GM18507 (cell line): ENCODE data around the gene RGS7.

ENCODE experiments used
- DNase-seq: peaks from one replicate; pipeline ENCODE4 v3.0.0; 2011; ENCODE audit warnings: low read depth; ENCODE audit not compliant: insufficient read length; ENCODE audit errors: extremely low spot score
- FAIRE-seq: peaks from 2 replicates; lab custom pipeline; 2011; peaks lifted over from hg19 to GRCh38; lab: Jason Lieb, UNC

The RGS7 gene

DNA sequence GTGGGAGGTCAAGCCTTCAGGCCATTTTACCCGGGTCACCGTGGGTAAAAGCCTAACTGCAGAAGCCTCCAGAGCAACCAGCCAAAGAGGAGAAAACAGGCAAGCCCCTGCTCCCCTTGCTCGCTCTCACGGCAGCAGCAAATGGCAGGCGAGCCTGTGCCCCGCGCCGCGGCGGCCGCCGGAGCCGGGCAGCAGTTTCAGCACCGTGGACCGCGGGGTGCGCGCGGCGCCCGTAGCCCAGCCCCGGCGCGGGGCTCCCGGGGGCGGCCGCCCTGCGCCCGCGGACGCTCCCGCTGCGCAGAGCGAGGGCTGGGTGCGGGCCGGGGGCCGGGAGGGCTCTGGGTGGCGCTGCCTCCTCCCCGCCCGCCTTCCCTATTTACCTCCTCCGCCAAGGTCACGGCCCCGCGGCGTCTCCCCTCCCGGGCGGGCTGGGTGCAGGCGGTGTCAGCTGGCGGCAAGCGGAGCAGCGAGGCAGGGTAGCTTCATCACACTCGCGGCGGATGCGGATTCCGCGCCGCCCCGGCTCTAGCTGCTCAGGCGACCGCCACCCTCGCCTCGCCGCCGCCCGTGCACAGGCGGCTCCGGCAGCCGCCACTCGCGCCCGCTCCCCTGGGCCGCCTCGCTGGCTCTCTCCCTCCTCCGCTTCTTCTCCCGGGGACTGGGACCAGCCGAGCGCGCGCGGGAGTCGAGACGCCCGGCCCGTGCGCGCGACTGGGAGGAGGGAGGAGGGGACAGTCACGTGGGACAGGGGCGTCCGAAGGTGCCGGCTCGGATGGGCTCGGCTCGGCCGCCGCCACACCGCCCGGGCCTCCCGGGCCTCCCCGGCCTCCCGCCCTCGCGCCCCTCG is at the start of gene RGS7:
Gene RGS7 (minus strand): TSS at position 687 of the 847 bp plus-strand sequence.
- DNase-seq, result peak; percentile 5
- FAIRE-seq, result no peak

DNA sequence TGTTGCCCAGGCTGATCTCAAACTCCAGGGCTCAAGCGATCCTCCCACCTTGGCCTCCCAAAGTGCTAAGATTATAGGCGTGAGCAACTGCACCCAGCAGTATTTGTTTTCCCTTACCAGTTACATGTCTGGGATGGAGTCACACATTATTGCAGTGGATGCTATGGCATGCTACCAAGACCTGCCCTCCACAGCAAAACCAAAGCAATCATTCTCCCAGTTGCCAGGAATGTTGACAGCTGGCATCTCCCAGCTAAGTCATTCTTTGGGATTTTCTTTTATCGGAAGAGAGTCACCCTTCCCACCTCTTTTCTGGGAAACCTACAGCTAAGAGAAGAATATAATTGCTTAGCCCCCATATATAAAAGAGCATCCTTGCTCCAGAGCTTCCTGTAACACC is 49.4 kb upstream of the RGS7 start:
- no peak for FAIRE-seq
- DNase-seq, result no peak

DNA sequence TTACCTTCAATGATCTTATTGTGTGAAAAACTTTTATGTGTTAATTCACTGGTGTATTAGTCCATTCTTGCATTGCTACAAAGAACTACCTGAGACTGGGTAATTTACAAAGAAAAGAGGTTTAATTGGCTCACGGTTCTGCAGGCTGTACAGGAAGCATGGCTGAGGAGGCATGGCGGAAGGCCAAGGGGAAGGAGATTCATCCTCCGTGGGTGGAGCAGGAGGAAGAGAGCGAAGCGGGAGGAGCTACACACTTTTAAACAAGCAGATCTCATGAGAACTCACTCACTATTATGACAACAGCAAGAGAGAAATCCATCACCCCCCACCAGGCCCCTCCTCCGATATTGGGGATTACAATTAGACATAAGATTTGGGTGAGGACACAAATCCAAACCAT is 44.2 kb upstream of the RGS7 start:
- no peak for FAIRE-seq
- DNase-seq, result no peak

DNA sequence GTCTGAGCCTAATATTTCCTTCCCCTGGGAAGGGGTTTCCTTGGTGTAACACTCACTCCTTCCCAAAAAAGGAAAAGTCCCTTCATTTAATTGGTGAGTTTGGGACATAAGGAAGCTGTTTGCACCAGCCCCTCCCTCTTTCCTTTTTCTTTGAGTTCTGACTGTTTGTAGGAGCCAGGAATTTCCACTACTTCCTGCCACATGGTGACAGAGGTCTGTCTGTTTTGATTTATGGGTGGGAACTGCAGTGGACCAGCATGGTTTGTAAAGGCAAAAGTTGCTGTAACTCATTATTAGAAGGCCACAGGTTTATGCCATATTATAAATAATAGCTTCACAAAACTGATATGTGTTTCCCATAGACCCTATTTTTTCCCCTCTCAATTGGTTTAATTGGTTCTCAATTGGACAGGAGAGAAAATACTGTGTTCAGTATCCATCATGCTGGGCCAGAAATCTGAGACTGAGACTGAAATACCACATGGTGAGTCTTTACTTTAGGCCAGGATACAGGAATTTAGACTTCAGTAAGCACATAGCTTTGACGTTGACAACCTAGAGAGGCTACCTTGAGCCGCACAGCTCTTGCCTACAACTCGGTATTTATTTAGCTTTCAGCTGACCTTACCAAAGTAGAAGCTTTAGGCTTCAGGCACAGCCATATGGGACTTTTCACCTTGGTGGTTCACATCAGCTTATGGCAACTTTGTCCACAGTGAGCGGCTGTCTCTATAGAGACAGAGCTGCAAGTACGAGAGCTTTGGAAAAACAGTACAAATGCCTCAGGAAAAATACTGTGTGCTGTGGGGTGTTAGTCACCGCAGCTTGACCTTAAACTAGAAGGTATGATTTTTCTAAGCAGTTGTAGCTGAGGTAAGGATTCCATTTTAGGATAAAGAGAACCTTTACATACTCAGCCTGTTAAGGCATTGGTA is 40.0 kb upstream of the RGS7 start:
- FAIRE-seq (no peak), DNase-seq (no peak)

DNA sequence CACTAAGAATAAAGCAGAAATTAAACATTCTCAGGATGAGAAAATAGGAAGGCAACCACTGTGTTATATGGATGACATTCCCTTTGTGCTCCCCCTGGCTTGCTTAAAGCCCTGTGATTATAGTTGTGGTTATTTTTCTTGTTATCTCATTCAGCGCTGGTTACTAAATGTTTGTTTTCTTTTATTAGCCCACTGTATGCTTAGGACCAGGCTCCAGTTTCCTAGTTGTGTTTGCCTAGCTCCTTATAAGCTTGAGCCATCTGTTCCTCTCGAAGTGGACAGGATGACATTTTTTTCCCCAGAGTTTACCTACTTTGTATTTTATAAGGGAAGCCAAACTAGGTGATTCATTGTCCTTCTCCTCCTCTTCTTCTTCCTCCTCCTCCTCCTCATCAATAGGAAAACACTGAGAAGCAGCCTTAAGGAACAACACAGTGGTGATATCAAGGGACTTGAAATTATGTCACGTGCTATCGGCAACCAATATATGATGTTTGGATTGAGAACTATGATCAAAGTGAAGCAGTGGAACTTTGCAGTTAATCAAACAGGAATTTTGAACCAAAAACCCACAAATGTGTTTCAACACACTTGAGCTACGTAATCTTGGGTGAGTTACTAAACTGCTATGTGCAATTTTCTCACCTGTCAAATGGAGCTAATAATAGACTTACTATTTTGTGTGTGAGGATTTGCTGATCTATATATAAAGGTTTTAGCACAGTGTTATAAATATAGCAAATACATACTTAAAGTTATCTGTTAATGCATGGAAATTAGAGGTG is 35.1 kb upstream of the RGS7 start:
- DNase-seq, result no peak
- no peak for FAIRE-seq

DNA sequence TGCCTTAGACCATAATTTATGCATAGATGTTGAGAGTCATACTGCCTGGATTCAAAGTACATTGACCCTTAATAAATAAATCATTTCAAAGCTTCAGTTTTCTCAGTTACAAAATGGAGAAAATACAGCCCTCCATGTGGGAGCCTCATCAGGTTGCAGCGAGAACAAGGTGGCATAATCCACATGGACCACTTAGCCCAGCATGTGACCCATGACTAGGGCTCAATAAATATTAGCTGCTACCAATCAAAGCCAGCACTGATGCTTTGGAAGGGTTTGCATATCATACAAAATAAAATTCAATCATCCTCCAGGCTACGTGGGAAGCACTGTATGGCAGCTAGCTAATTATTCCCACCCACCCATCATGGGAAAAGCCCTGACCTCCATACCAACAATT is 33.5 kb upstream of the RGS7 start:
- DNase-seq (no peak), FAIRE-seq (no peak)

DNA sequence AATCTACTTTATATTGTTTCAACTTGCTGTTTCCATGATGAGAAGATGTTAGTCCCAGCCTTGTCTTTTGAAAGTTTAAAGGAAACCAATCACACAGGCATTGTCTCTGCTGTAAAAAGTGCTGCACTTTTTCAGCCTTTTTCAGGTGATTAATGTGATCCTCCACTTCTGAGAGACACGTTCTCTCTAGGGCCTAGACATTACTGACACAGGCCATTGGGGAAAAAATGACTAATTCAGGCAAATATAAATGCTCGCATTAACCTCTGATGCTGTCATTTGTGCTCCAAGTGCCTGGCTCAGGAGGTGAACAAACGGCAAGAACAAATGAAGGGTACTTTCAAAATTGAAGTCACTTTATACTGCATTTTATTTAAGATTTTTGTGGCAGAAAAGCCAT is 32.4 kb upstream of the RGS7 start:
- FAIRE-seq (no peak), DNase-seq (no peak)

DNA sequence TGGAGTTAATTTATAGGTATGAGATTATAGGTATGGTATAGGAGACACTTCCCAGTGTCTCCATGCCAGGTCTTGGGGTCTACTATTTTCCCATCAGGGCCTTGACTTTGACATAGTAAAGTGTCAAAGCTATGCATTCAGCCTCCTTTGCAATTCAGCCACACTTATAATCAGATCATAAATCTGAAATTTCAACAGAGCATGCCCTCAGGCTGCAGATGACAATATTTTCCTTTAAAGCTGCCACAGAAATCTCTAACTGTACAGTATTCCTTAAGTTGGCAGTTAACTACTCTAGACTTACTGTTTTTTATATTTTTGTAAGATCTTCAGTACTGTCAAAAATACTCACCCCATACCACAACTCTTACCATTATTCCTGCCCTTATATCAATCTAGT is 30.2 kb upstream of the RGS7 start:
- no peak for DNase-seq
- FAIRE-seq, result no peak

DNA sequence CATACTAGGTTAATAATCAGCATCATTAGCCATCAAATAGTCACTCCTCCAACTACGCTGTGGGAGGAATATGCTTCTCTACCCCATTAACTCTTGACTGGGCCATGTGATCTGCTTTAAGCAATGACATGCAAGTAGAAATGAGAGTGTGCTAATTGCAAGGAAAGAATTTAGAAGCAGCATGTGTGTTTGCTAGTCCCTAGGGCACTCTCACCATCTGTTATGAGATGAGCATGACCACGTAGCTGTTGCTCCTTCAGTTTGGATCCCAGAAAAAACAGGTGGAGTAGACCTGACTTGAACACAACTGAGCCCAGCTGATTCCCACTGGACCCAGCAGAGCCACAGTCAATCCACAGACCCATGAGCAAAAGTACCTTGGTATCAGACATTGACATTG is 19.7 kb upstream of the RGS7 start:
- DNase-seq, result no peak
- no peak for FAIRE-seq

DNA sequence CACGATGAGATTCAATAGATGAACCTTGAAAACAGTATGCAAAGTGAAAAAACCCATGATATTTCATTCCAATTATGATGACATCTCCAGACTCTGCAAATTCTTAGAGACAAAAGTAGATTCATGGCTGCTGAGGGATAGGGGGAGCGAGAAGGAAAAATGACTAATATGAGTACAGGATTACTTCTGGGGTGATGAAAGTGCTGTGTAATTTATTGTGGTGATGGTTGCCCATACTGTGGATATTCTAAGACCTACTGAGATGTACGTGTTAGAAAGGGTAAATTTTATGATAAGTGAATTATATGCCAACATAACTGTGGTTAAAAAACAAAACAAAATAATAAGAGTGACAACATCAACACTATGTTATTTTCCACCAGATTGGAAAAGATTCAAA is 18.9 kb upstream of the RGS7 start:
- FAIRE-seq, result no peak
- no peak for DNase-seq

DNA sequence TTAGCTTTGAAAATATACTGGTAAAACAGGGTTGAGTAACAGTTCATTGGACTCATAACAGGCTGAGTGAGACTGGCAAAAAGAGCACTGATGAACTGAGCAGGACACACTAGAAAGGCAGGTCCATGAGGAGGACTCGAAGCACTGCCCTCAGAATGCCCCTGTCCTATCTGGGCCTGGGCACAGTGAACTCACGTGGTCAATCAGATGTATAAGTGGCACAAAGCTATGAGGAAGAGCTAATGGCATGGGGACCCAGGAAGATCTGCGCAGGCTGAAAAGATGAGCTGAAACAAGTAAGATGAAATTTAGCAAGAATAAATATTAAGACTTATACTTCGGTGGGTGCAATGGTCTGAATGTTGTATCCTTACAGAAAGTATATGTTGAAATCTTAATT is 9.2 kb upstream of the RGS7 start:
- no peak for FAIRE-seq
- DNase-seq, result no peak

DNA sequence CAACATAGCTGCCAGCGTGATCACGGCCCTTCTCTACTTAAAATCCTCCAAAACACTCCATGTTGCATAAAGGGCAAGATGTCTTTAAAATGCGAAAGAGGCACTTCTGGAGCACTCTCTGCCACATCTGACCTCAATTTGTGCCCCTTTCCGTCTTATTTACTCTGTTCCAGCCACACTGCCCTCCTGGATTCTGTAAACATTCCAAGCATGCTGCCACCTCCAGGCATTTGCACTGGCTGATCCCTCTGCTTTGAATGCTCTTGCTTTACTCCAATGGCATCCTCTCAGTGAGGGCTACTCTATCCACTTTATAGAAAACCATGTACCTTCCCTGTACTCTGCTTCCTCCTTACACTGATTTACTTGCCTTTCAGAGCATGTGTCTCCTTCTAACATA is 5.3 kb upstream of the RGS7 start:
- FAIRE-seq, result no peak

DNA sequence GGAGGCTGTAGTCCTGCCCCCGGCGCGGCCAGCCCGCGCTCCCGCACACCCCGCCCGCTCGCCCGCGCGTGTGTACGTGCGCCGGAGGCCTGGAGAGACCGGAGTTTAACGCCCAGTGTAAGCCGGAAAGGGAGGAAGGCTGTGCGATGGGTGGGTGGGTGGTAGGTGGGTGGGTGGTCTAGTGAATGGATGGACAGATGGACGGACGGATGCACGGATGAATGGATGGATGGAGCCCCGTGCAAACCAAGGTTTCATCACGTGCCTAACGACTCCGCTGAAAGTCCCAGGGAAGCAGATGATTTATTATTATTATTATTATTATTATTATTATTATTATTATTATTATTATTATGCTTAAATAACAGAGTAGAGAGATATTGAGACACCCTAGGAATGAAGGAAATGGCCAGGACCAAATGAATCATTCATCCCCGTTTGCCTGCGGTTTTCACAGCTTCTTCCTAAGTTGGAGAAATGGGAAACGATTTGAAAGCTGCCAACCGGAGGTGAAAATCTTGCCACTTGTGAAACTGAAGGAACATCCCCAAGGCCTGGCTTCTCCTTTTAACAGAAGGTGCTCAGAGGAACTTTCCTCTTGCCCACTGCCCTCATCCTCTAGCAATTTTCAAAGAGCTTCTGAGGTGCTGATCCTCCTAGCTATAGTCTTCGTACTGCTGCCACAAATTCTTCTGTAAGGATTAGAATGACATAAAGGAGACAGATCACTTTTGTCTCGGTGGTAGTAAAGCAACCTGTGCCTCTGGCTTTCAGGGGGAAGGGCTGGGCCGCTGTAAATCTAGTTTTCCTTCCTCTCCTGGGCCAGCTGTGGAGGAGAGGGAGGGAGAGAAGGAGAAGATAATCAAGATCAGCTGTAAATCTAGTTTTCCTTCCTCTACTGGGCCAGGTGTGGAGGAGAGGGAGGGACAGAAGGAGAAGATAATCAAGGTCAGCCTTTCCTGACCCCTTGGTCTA is 648 bp upstream of the RGS7 start:
- DNase-seq, result no peak
- no peak for FAIRE-seq

More for the DNA sequence above, 5.3 kb upstream of the RGS7 start:
- no peak for DNase-seq

DNA sequence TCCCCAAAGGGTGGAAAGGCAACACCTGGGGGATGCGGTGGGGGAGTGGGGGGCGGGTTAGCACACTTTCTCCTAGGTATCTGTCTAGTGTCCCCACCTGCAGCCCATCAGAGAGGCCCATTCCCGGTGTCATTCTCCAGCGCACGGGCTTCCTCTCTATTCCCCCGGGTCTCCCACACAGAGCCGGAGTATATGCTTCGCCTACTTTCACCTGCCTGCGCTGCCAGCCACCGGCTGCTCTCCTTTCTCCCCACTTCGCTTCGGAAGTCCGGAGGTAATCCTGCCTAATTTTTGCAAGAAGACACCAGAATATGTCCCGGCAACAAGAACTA is 852 bp downstream of the RGS7 start:
- no peak for FAIRE-seq
- no peak for DNase-seq

DNA sequence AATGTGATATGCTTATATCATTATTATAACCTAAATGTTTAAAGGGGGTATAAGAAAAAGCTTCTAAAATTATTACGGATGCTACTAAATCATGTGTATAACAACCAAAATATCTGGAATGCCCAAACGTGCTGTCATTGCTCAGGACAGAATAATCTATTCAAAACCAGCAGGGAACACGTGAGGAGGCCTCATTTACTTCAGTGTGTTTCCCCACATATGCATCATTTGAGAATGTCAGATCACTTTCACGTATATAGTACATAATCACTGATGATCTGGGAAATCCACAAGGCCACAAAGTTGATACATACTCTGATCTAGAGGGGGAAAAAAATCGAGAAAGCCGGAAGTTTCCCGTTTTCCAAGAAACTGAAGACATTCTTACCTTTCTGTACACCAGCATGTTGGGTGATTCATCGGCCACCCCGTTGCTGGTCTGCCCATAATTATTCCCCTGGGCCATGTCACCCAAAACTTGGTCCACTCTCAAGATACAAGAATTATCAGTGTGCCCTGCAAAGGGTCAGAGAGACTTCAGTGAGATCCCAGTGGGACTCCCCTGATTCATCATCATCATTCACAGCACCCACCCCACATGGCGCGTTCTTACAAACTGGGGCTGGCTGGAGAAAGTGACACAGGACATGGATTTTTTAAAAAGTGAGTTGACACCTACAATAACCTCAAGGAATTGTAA is 1.5 kb downstream of the RGS7 start:
- DNase-seq, result no peak
- FAIRE-seq, result no peak

DNA sequence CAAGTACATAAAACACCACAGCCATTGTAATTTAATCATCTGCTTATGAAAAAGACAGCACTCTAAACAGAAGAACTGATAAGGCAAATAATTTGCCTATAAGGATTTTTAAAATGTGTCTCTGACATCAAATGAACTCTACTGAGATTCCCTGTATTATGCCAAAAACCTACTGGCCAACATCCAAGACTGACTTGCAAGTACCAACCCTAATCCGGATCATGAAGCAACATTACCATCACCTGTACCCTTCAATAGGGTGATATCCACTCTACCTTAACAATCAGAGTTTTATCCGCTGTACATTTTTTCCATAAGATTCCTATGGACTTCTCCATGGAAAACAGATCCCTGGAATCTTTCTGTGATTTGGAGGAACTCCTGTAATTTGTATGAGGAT is 4.6 kb downstream of the RGS7 start:
- no peak for FAIRE-seq
- DNase-seq, result no peak

DNA sequence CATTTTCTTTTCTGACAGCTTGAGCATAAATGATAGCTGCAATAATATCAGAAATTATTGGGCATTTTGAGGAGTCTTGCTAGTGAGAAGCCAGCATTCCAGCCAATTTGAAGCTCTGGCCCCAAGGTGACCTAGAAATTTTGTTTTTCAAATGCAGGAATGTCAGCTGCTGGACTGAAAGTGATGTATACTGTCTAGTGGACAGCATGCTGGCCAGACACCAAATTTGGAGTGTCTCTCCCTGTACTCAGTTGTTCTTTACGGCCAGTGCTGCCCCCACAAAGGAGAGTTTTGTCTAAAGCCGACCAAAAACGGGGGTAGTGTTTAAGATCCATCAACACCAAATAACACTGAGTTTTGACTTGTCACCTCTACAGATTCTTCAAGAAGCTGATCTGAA is 5.2 kb downstream of the RGS7 start:
- no peak for DNase-seq
- no peak for FAIRE-seq

DNA sequence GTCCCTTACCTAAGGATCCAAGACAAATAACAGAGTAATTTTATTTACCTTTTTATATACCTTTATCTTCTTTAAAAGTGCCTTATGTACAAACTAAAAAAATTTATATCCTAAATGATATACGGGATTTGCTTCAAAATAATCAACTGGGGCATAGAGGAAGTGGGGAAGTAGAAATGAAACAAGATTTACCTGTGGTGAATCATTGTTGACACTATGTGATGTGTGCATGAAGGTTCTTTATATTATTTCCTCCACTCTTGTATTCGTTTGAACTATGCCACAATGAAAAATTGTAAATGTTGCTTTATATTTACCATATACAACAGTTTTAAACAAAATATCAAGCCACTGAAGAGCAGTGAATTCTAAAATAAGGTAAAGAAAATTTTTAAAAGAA is 13.0 kb downstream of the RGS7 start:
- FAIRE-seq (no peak), DNase-seq (no peak)
